ENCODE data around the gene CRYBG3. TPM values are rescaled to one million over a fixed set of nuclear protein-coding genes. Genes with fewer than 3 reads are reported as not detected.

Gene CRYBG3
- total RNA-seq, 4 donors from 2014 or later: 27.9 to 35.4 (median 31.9) TPM

DNA sequence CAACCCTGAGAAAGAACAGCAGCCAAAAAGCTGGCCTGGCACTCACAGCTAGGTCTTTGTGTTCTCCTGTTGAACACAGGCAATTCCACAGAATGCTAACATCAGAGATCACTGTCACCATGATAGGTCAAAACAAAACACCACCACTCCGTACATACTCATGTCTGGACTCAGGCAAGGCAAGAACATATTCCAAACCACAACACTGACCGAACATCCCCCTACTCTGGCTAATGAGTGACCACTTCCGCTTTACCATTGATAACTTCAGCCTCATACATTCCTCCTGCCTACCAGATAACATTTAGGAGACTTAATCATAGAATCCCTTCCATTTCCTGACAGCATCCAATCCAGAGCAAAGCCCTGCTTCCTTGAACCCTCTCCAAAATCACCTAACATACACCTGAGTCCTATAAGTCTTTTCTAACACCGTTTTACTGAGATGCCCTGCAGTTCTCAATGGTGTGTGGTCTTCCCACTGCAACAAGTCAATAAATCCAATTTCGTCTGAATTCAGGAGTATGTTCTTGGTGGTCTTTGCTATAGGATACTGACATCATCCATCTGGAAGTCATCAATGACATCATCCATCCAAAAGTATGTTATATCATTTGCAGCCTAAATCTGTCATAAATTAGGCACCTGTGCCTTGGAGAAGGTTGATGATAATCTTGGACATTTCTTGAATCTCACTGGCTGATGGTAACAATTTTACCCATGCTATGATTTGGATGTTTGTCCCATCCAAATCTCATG is 126.7 kb downstream of the CRYBG3 start:
- TF ChIP-seq POLR2A (IDR thresholded peaks at IDR 0.05): no peak
- TF ChIP-seq, protein P1, sequence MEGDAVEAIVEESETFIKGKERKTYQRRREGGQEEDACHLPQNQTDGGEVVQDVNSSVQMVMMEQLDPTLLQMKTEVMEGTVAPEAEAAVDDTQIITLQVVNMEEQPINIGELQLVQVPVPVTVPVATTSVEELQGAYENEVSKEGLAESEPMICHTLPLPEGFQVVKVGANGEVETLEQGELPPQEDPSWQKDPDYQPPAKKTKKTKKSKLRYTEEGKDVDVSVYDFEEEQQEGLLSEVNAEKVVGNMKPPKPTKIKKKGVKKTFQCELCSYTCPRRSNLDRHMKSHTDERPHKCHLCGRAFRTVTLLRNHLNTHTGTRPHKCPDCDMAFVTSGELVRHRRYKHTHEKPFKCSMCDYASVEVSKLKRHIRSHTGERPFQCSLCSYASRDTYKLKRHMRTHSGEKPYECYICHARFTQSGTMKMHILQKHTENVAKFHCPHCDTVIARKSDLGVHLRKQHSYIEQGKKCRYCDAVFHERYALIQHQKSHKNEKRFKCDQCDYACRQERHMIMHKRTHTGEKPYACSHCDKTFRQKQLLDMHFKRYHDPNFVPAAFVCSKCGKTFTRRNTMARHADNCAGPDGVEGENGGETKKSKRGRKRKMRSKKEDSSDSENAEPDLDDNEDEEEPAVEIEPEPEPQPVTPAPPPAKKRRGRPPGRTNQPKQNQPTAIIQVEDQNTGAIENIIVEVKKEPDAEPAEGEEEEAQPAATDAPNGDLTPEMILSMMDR (IDR thresholded peaks at IDR 0.05): no peak
- intact Hi-C loops (cut with DNase I; ENCODE audit: low total_unique reads): no loop called here
- 86 to 88% methylated on average over 5 of the region's 5 CpGs for WGBS, 2 donors
- no peak for DNase-seq (ENCODE audit: low spot score in 2 of 2)
- no peak overlapping the region for H3K4me3 ChIP-seq (ENCODE audit: low read depth, poor library complexity, severe bottlenecking)

DNA sequence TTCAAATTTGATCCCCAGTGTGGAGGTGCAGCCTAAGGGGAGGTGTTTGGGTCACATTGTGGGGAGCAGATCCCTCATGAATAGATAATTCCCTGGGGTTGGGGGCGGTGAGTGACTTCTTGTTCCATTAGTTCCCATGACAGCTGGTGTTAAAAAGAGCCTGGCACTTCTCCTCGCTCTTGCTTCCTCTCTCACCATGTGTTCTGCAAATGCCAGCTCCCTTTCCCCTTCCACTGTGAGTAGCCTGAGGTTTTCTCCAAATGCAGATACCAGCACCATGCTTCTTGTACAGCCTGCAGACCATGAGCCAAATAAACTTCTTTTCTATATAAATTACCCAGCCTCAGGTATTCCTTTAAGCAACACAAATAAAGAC is 127.3 kb downstream of the CRYBG3 start:
- no peak for TF ChIP-seq POLR2A (IDR thresholded peaks at IDR 0.05)
- TF ChIP-seq, protein P1 (IDR thresholded peaks at IDR 0.05): no peak
- no peak overlapping the region for H3K4me3 ChIP-seq (ENCODE audit: low read depth, poor library complexity, severe bottlenecking)
- intact Hi-C loops (cut with DNase I; ENCODE audit: low total_unique reads): no loop called here
- DNase-seq (ENCODE audit: low spot score in 2 of 2): no peak
- WGBS, 2 donors: 83 to 85% methylated on average over 2 of the region's 2 CpGs

DNA sequence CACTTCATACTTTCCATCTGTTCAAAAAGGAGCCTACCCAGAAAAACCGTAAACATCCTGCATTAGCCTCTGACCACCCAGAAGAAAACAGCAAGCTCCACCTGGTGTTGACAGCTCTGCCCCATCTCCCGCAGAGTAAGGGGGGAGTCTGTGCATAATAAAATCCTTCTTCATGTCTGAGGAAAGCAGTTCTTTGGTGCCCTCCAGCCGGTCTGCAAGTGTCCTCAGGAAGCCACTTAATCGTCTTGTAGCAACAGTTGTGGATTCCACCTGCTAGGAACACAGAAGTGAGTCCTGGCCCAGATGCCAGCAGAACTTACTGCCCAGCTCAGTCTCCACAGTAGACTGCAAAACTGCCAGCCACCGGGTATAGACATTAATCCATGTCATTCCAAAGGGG is 127.9 kb downstream of the CRYBG3 start:
- intact Hi-C loops (cut with DNase I; ENCODE audit: low total_unique reads): no loop called here
- TF ChIP-seq POLR2A (IDR thresholded peaks at IDR 0.05): no peak
- TF ChIP-seq, protein P1 (IDR thresholded peaks at IDR 0.05): no peak
- 76 to 84% methylated on average over 5 of the region's 5 CpGs for WGBS, 2 donors
- DNase-seq (ENCODE audit: low spot score in 2 of 2): no peak
- no peak overlapping the region for H3K4me3 ChIP-seq (ENCODE audit: low read depth, poor library complexity, severe bottlenecking)

DNA sequence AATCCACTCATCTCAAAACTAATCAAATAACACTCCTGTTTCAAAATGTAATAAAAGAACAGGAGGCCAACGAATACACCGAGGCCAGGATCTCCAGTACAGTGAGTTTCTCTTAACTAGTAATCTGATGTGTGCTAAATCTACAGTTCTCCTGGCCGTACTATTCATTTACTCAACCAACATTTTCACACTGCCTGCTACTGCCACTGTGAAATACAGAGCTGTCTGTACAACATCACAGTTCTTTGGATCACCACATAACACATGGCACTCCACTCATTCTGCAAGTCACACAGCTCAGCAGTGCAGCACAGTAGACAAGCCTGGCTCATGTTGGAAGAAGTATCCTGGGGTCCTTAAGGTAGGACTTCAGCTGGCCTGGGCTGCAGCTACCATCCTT is 128.5 kb downstream of the CRYBG3 start:
- no peak for TF ChIP-seq POLR2A (IDR thresholded peaks at IDR 0.05)
- TF ChIP-seq, protein P1 (IDR thresholded peaks at IDR 0.05): no peak
- DNase-seq (ENCODE audit: low spot score in 2 of 2): no peak
- H3K4me3 ChIP-seq (ENCODE audit: low read depth, poor library complexity, severe bottlenecking): no peak overlapping the region
- intact Hi-C loops (cut with DNase I; ENCODE audit: low total_unique reads): no loop called here
- 96 to 98% methylated on average over 3 of the region's 3 CpGs for WGBS, 2 donors

DNA sequence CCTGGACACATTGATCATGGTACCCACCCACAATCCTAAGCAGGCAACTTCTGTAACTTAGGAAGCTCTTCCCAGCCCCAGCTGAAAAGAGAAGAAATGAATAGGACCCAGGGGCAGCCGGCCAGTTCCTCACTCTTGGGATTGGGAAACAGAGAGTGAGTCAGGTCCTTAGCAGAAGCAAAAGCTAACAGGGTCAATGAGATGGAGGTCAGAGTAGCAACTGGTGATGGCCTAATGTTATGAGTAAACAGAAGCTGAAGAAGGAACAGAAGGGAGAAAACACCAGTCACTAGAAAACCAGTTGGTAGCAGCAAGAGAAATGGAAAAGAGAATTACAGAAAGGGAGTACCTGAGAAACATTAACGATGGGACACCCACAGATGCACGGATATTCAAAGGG is 130.5 kb downstream of the CRYBG3 start:
- intact Hi-C loops (cut with DNase I; ENCODE audit: low total_unique reads): no loop called here
- TF ChIP-seq, protein P1 (IDR thresholded peaks at IDR 0.05): no peak
- TF ChIP-seq POLR2A (IDR thresholded peaks at IDR 0.05): no peak
- DNase-seq (ENCODE audit: low spot score in 2 of 2): peak in 1 of 2 donors; percentile 32
- WGBS, 2 donors: 84 to 88% methylated on average over 3 of the region's 3 CpGs
- H3K4me3 ChIP-seq (ENCODE audit: low read depth, poor library complexity, severe bottlenecking): no peak overlapping the region

DNA sequence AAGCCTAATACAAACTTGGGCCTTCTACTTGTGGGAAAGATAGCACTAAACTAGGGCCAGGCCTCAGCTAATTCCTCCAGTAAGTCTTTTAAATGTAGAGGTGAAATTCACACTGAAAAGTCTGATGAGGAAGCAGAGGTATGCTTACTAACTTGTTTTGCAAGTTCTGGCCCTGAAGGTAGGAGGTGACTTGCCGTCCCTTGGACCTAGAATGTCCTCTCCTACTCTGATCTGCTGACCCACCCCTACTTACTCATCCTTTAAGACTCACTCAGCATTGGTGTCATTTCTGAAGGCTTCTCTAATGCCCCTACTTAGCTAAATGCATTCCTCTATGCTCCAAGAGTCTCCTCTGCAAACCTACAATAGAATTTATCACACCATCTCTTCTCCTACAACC is 131.1 kb downstream of the CRYBG3 start:
- no peak overlapping the region for H3K4me3 ChIP-seq (ENCODE audit: low read depth, poor library complexity, severe bottlenecking)
- TF ChIP-seq POLR2A (IDR thresholded peaks at IDR 0.05): no peak
- TF ChIP-seq, protein P1 (IDR thresholded peaks at IDR 0.05): no peak
- 79 to 91% methylated on average over 1 of the region's 1 CpG for WGBS, 2 donors
- intact Hi-C loops (cut with DNase I; ENCODE audit: low total_unique reads): no loop called here
- DNase-seq (ENCODE audit: low spot score in 2 of 2): no peak
